Neural progenitor cell (in vitro differentiated cells): ENCODE measurements around the gene DMRTC2. TPM values are rescaled to one million over a fixed set of nuclear protein-coding genes. Genes with fewer than 3 reads are reported as not detected.

Experiments
- DNase-seq: peaks from one replicate; pipeline ENCODE4 v3.0.0-alpha.2; 2016; ENCODE audit warnings: low spot score
- H2AFZ ChIP-seq: fragments of 200-600 bp; sonication (generic); replicated peaks from 2 replicates; pipeline ENCODE4 v1.6.1; 2016; ENCODE audit warnings: antibody characterized with exemption
- H3F3A ChIP-seq: fragments of 200-600 bp; sonication (generic); 2 replicates; pipeline ENCODE4 v1.6.1; 2016; ENCODE audit warnings: antibody characterized with exemption, low read depth
- H3K27ac ChIP-seq: fragments of 200-600 bp; sonication (generic); 2 replicates; pipeline ENCODE4 v1.5.1; 2016; ENCODE audit warnings: mild to moderate bottlenecking
- H3K27me3 ChIP-seq: fragments of 200-600 bp; sonication (generic); 2 replicates; pipeline ENCODE4 v1.6.1; 2016; ENCODE audit warnings: mild to moderate bottlenecking, moderate library complexity
- H3K36me3 ChIP-seq: fragments of 200-600 bp; sonication (generic); 2 replicates; pipeline ENCODE4 v1.5.1; 2016
- H3K4me1 ChIP-seq: fragments of 200-600 bp; sonication (generic); 2 replicates; pipeline ENCODE4 v1.6.1; 2016; ENCODE audit warnings: mixed run types
- H3K4me2 ChIP-seq: fragments of 200-600 bp; sonication (generic); 2 replicates; pipeline ENCODE4 v1.6.1; 2016
- H3K4me3 ChIP-seq: fragments of 200-600 bp; sonication (generic); 2 replicates; pipeline ENCODE4 v1.5.1; 2016
- H3K79me2 ChIP-seq: fragments of 200-600 bp; sonication (generic); 2 replicates; pipeline ENCODE4 v1.6.1; 2016; ENCODE audit warnings: low read depth
- H3K9ac ChIP-seq: fragments of 200-600 bp; sonication (generic); 2 replicates; pipeline ENCODE4 v1.6.1; 2016
- H3K9me3 ChIP-seq: fragments of 200-600 bp; sonication (generic); 2 replicates; pipeline ENCODE4 v1.5.1; 2016; ENCODE audit warnings: low read depth
- H4K20me1 ChIP-seq: fragments of 200-600 bp; sonication (generic); 2 replicates; pipeline ENCODE4 v1.6.1; 2016; ENCODE audit warnings: low read depth
- H3K27ac Mint-ChIP-seq: 3 replicates; pipeline ENCODE4 v1.8.0; 2021; ENCODE audit warnings: mixed read lengths
- H3K27me3 Mint-ChIP-seq: 2 replicates; pipeline ENCODE4 v1.8.0; 2022; ENCODE audit warnings: low read depth, mild to moderate bottlenecking, inconsistent platforms, moderate library complexity, mixed read lengths; ENCODE audit not compliant: insufficient read depth
- H3K36me3 Mint-ChIP-seq: 3 replicates; pipeline ENCODE4 v1.8.0; 2021; ENCODE audit warnings: mixed read lengths
- H3K4me1 Mint-ChIP-seq: 3 replicates; pipeline ENCODE4 v1.8.0; 2021; ENCODE audit warnings: mixed read lengths
- H3K4me3 Mint-ChIP-seq: 3 replicates; pipeline ENCODE4 v1.8.0; 2021; ENCODE audit warnings: mild to moderate bottlenecking, moderate library complexity, mixed read lengths
- H3K9me3 Mint-ChIP-seq: 3 replicates; pipeline ENCODE4 v1.8.0; 2020; ENCODE audit warnings: mixed read lengths
- EZH2 ChIP-seq: fragments of 200-600 bp; sonication (generic); IDR thresholded peaks from 2 replicates; pipeline ENCODE4 v1.6.1; 2017; ENCODE audit warnings: antibody characterized with exemption, mild to moderate bottlenecking, moderate library complexity
- EZH2phosphoT487 ChIP-seq: fragments of 200-600 bp; sonication (generic); IDR thresholded peaks from 2 replicates; pipeline ENCODE4 v1.6.1; 2017; ENCODE audit warnings: antibody characterized with exemption
- total RNA-seq: library from RNA; depleted of rRNA; stranded (reverse); fragments of >200 nt; gene quantifications from 2 replicates; pipeline ENCODE4 v1.2.3, GENCODE V29; 2015; ENCODE audit warnings: low replicate concordance
- TF ChIP-seq, protein P1 (sequence below): fragments of 200-600 bp; sonication (generic); IDR thresholded peaks from 2 replicates; pipeline ENCODE4 v1.5.1; 2017; ENCODE audit warnings: antibody characterized with exemption, mild to moderate bottlenecking

DMRTC2 gene
- total RNA-seq, 1 donor from 2014 or later, result not detected

DNA sequence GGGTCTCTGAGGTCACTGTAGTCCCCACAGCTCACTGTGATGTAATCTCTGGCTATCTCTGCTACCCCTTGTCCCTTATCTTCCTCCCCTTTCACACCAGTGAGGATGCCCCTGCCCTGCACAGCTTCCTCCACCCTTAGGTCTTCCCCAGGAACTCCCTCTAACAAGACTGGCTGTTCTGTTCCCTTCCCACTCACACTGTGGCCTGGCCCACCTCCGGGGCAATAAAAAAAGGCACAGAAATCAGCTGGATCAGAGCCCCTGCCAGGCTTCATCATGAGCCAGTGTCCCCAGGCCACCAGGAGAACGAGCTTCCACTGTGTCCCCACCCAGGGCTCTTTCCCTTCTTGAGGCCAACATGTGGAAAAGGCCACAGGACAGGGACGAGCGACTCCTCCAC lies 43.8 kb upstream of the DMRTC2 start:
- Histone ChIP-seq H3K9me3 (no peaks in the 10 kb centered on the region), H3K4me3 (no peak overlapping the region), H3K27me3 (no peaks in the 10 kb centered on the region), H2AFZ (no peak overlapping the region), H3K79me2 (no peaks in the 10 kb centered on the region), H3K4me1 (no peaks in the 10 kb centered on the region), H3K36me3 (no peaks in the 10 kb centered on the region), H3K4me2 (no peak overlapping the region), H3F3A (peaks cover 6% of the 10 kb centered on the region), H3K9ac (no peak overlapping the region), H4K20me1 (no peaks in the 10 kb centered on the region), H3K27ac (no peak overlapping the region)
- Mint-ChIP-seq H3K27me3 (peaks cover 4% of the 10 kb centered on the region), H3K27ac (no peak overlapping the region), H3K4me1 (peaks cover 8% of the 10 kb centered on the region), H3K9me3 (no peaks in the 10 kb centered on the region), H3K36me3 (no peaks in the 10 kb centered on the region), H3K4me3 (no peak overlapping the region)
- DNase-seq, result no peak
- TF ChIP-seq EZH2phosphoT487 (no peak), EZH2 (no peak)
- TF ChIP-seq, protein P1, sequence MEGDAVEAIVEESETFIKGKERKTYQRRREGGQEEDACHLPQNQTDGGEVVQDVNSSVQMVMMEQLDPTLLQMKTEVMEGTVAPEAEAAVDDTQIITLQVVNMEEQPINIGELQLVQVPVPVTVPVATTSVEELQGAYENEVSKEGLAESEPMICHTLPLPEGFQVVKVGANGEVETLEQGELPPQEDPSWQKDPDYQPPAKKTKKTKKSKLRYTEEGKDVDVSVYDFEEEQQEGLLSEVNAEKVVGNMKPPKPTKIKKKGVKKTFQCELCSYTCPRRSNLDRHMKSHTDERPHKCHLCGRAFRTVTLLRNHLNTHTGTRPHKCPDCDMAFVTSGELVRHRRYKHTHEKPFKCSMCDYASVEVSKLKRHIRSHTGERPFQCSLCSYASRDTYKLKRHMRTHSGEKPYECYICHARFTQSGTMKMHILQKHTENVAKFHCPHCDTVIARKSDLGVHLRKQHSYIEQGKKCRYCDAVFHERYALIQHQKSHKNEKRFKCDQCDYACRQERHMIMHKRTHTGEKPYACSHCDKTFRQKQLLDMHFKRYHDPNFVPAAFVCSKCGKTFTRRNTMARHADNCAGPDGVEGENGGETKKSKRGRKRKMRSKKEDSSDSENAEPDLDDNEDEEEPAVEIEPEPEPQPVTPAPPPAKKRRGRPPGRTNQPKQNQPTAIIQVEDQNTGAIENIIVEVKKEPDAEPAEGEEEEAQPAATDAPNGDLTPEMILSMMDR, result no peak

DNA sequence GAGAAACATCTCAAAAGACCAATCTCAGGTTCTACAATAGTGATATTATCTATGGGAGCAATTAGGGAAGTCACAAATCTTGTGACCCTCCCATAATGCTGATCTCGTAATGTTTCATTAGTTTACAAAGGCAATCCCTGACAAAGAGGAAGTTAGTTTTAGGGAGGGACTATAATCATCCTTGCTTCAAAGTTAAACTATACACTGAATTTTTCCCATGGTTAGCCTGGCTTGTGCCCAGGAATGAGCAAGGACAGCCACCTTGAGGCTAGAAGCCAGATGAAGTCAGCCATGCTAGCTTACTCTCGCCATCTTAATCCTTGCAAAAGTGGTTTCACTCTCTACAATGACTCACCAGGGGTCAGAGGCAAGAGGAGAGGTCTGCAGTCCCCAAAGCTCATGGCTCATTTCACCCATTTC lies 43.0 kb upstream of the DMRTC2 start:
- no peaks in the 10 kb centered on the region for H3K9me3 ChIP-seq
- peaks cover 6% of the 10 kb centered on the region for H3K27me3 Mint-ChIP-seq
- no peaks in the 10 kb centered on the region for H3K79me2 ChIP-seq

DNA sequence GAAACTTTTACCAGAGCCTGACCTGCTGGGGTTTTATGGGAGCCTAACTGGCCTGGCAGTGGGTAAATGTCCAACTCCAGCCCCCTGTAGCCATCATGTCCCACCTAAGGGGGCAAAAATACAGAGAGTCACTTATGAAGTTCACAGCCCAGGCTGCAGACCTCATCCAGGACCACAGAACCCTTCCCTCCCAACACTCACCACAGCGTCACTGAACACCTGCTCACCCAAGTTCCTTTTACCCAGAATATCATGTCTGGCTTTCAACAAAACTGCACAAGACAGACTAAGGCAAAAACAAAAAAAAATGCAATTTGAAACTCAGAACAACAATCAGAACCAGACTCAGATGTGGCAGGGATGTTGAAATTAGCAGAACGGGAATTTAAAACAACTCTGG lies 42.1 kb upstream of the DMRTC2 start:
- H2AFZ ChIP-seq, result no peak overlapping the region
- no peak overlapping the region for H3K9ac ChIP-seq
- DNase-seq, result no peak
- no peaks in the 10 kb centered on the region for H3K27me3 ChIP-seq
- Mint-ChIP-seq H3K27me3 (peaks cover 6% of the 10 kb centered on the region), H3K9me3 (no peaks in the 10 kb centered on the region), H3K4me3 (no peak overlapping the region), H3K36me3 (no peaks in the 10 kb centered on the region), H3K27ac (no peak overlapping the region), H3K4me1 (peaks cover 8% of the 10 kb centered on the region)
- H3K4me3 ChIP-seq, result peak overlapping the region; percentile 17
- no peaks in the 10 kb centered on the region for H3K79me2 ChIP-seq
- H4K20me1 ChIP-seq, result no peaks in the 10 kb centered on the region
- TF ChIP-seq, protein P1, result no peak
- TF ChIP-seq EZH2phosphoT487 (no peak), EZH2 (no peak)
- H3K36me3 ChIP-seq, result no peaks in the 10 kb centered on the region
- no peaks in the 10 kb centered on the region for H3K9me3 ChIP-seq
- H3F3A ChIP-seq, result peaks cover 6% of the 10 kb centered on the region
- no peaks in the 10 kb centered on the region for H3K4me1 ChIP-seq
- no peak overlapping the region for H3K27ac ChIP-seq
- no peak overlapping the region for H3K4me2 ChIP-seq

More for the DNA sequence above, 43.0 kb upstream of the DMRTC2 start:
- no peak overlapping the region for H3K4me2 ChIP-seq
- no peak overlapping the region for H2AFZ ChIP-seq
- H3K4me1 Mint-ChIP-seq, result peaks cover 8% of the 10 kb centered on the region
- H3K4me3 Mint-ChIP-seq, result no peak overlapping the region
- no peak overlapping the region for H3K9ac ChIP-seq
- no peaks in the 10 kb centered on the region for H3K27me3 ChIP-seq
- DNase-seq, result no peak
- H3K27ac Mint-ChIP-seq, result no peak overlapping the region
- peaks cover 6% of the 10 kb centered on the region for H3F3A ChIP-seq
- H3K27ac ChIP-seq, result no peak overlapping the region
- H3K36me3 Mint-ChIP-seq, result no peaks in the 10 kb centered on the region
- TF ChIP-seq, protein P1, result no peak
- TF ChIP-seq EZH2phosphoT487 (no peak), EZH2 (no peak)
- no peaks in the 10 kb centered on the region for H3K9me3 Mint-ChIP-seq
- no peak overlapping the region for H3K4me3 ChIP-seq
- no peaks in the 10 kb centered on the region for H3K36me3 ChIP-seq
- no peaks in the 10 kb centered on the region for H3K4me1 ChIP-seq
- no peaks in the 10 kb centered on the region for H4K20me1 ChIP-seq
